SH-SY5Y (cell line): Measurements from ENCODE around the gene KIF25.

ENCODE experiments used
- GATA2 ChIP-seq: IDR thresholded peaks from 2 replicates; pipeline ENCODE4 v1.6.1; 2011; ENCODE audit warnings: mild to moderate bottlenecking, low read depth, low read length
- GATA3 ChIP-seq: IDR thresholded peaks from 2 replicates; pipeline ENCODE4 v1.6.1; 2011; ENCODE audit warnings: low read depth, mild to moderate bottlenecking, low read length, moderate library complexity

DNA sequence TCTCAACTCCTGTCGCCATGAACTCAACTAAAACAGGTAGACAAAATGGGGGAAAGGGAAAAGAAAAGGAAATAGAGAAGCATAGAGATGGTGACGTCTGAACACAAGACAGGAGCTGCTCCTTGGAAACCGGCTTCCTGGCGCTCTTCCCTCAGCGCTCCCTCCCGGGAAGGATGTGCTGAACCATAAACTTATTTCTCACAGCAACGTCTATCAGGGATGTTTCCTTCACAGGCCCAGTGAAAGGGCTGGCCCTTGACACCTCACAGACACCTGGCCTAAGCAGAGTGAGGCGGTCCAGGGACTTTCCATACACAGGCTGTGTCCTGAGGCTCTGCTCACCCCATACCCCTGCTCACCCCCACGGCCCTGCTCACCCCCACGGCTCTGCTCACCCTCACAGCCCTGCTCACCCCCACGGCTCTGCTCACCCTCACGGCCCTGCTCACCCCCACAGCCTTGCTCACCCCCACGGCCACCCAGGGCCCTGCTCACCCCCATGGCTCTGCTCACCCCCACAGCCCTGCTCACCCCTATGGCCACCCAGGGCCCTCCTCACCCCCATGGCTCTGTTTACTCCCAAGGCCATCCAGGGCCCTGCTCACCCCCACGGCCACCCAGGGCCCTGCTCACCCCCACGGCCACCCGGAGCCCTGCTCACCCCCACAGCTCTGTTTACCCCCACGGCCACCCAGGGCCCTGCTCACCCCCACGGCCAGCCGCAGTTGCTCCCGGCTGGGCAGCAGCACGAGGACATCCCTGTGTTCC, 80.9 kb downstream of the KIF25 start:
- TF ChIP-seq GATA3 (no peak), GATA2 (no peak)
